Right atrium auricular region (tissue), 2 donors: Measurements from ENCODE around the gene CHSY1. TPM values are rescaled to one million over a fixed set of nuclear protein-coding genes. Genes with fewer than 3 reads are reported as not detected.

ENCODE experiments used
- DNase-seq: peaks from one replicate; pipeline ENCODE4 v3.0.0-alpha.2; 2019; ENCODE audit warnings: low spot score
- H3K27ac ChIP-seq, 2 donors: fragments of 200-600 bp; sonication (generic); 1 replicate in 1 of 2; 2 replicates in 1 of 2; pipeline ENCODE4 v1.5.1; 2016 to 2019
- H3K27me3 ChIP-seq, 2 donors: fragments of 200-600 bp; sonication (generic); one replicate each; pipeline versions ENCODE4 v1.5.1 to v1.6.0; 2017 to 2019
- H3K36me3 ChIP-seq: fragments of 200-600 bp; sonication (generic); one replicate; pipeline ENCODE4 v1.5.1; 2016
- H3K4me1 ChIP-seq, 2 donors: fragments of 200-600 bp; sonication (generic); one replicate each; pipeline versions ENCODE4 v1.5.1 to v1.6.0; 2017 to 2019
- H3K4me3 ChIP-seq, 2 donors: fragments of 200-600 bp; sonication (generic); 1 replicate in 1 of 2; 2 replicates in 1 of 2; pipeline ENCODE4 v1.5.1; 2017 to 2019; ENCODE audit warnings: mild to moderate bottlenecking in 1 of 2, moderate library complexity in 1 of 2
- H3K9me3 ChIP-seq, 2 donors: fragments of 200-600 bp; sonication (generic); one replicate each; pipeline ENCODE4 v1.5.1; 2019
- total RNA-seq, 2 donors: library from RNA; depleted of rRNA; stranded (reverse); fragments of >200 nt; gene quantifications; one replicate each; pipeline ENCODE4 v1.1.0, GENCODE V29; 2016
- TF ChIP-seq, protein P1 (sequence below), 2 donors: fragments of 200-600 bp; sonication (generic); IDR thresholded peaks; one replicate each; pipeline ENCODE4 v1.5.1; 2019; ENCODE audit warnings: antibody characterized with exemption in 2 of 2

Gene CHSY1
- total RNA-seq, 2 donors from 2014 or later: 23.1 to 26.1 TPM

DNA sequence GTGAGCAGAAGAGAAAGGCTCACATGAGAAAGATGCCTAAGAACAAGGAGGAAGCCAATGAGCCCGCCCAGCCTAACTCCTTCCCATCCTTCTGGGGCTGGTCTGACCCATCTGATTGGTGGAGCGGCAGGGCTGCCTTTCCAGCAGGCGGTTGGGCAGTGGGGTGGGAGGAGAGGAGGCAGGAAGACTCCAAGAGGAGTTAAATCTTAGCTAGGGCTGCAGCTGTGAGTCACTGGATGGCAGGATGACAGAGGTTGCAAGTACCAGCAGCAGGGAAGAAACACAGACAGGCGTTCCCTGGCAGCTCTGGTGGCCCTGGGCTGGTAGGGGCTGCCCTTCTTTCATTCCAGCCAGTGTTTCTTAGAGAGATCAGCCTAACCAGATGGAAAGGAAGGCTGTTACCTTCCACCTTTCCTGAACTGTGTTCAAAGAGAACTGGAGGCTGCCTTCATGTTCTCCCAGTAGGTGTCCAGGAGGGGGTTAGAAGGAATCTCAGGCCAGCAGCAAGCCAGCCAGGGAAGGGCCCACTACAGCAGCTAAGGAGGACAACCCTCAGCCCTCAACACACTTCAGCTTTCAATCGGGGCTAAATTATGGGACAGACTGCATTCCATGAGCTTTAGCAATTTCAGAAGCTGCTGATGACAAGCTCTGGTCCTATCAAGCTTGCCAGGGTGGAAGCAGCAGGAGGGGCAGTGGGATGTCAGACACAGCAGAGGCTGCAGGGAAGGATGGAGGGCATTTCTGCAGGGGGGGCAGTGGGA is 50.3 kb downstream of the CHSY1 start:
- DNase-seq: peak; percentile 97
- Histone ChIP-seq H3K27ac (peak overlapping the region; percentile 79), H3K27me3 (no peaks in the 10 kb centered on the region), H3K4me1 (peaks cover 0 to 79% of the 10 kb centered on the region in 2 donors), H3K36me3 (no peaks in the 10 kb centered on the region), H3K4me3 (no peak overlapping the region), H3K9me3 (no peaks in the 10 kb centered on the region)
- TF ChIP-seq, protein P1, sequence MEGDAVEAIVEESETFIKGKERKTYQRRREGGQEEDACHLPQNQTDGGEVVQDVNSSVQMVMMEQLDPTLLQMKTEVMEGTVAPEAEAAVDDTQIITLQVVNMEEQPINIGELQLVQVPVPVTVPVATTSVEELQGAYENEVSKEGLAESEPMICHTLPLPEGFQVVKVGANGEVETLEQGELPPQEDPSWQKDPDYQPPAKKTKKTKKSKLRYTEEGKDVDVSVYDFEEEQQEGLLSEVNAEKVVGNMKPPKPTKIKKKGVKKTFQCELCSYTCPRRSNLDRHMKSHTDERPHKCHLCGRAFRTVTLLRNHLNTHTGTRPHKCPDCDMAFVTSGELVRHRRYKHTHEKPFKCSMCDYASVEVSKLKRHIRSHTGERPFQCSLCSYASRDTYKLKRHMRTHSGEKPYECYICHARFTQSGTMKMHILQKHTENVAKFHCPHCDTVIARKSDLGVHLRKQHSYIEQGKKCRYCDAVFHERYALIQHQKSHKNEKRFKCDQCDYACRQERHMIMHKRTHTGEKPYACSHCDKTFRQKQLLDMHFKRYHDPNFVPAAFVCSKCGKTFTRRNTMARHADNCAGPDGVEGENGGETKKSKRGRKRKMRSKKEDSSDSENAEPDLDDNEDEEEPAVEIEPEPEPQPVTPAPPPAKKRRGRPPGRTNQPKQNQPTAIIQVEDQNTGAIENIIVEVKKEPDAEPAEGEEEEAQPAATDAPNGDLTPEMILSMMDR (IDR thresholded peaks at IDR 0.05): no peak

DNA sequence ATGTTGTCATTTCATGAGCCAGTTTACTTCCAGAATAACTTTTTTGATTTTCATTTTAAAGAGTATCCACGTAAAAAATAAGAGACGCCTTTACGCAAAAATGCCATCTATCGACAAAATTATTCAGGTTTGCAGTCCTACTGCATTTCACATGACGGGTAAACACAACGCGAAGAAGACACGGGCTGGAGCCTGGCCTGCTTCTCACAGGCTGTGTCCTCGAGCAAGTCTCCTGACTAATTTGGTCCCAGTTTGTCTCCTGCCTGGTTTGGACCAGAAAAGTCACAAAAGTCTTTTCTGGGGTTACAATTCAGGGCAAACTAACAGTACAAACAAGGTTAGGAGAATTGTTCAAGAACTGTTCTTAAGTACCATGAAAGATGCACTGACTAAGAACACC is 51.7 kb downstream of the CHSY1 start:
- DNase-seq: no peak
- H3K4me1 ChIP-seq: peaks cover 0 to 71% of the 10 kb centered on the region in 2 donors
- H3K4me3 ChIP-seq: no peak overlapping the region
- peak overlapping the region; percentile 79 for H3K27ac ChIP-seq
- H3K9me3 ChIP-seq: no peaks in the 10 kb centered on the region
- TF ChIP-seq, protein P1 (IDR thresholded peaks at IDR 0.05): no peak
- no peaks in the 10 kb centered on the region for H3K36me3 ChIP-seq
- H3K27me3 ChIP-seq: no peaks in the 10 kb centered on the region

DNA sequence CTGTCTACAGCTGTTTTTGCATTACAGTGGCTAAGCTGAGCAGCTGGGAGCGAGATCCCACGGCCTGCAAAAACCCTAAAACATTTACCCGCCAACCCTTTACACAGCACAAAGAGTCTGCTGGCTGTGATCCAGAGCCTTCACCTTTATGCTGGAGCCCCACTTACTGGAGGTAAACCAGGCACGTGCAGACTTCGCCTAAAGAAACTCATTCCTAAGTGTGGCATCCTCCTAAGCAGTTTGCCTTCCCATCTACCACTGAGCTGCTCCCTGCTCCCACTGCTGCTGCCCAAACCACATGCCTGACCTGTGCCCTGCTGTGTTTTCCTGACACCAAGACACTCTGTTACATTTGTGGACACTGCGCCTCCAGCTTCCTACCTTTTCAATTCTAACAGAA is 53.0 kb downstream of the CHSY1 start:
- DNase-seq: no peak
- TF ChIP-seq, protein P1 (IDR thresholded peaks at IDR 0.05): no peak
- H3K27ac ChIP-seq: peak overlapping the region; percentile 68 to 79

DNA sequence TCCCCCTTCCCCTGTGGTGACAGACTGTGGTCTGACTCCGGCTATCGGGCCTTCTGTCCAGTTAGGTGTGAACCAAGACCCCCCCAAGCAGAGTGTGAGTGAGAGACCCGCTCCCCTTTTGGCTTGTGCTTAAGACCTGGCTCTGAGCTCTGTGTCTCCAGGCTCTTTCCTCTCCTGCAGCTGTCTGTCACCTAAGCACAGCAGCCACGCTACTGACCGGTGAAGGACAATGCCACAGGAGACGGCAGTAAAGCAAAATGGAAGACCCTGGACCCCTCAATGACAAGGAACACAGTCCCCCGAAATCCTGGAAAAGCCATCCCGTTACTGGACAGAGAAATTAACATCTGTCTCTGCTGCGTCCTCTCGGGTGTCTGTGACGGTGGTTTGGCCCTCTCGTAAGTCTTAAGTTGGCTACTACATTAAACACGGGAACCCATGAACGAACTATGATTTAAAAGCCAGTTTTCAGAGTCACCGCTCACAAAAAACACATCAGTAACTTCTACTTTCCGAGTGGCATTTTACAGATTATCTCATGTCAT is 53.7 kb downstream of the CHSY1 start:
- TF ChIP-seq, protein P1 (IDR thresholded peaks at IDR 0.05): no peak
- H3K4me3 ChIP-seq: no peak overlapping the region
- no peaks in the 10 kb centered on the region for H3K9me3 ChIP-seq
- DNase-seq: no peak
- H3K27me3 ChIP-seq: no peaks in the 10 kb centered on the region
- H3K36me3 ChIP-seq: no peaks in the 10 kb centered on the region
- peaks cover 0 to 70% of the 10 kb centered on the region in 2 donors for H3K4me1 ChIP-seq
- H3K27ac ChIP-seq: peak overlapping the region; percentile 68 to 79

More for the DNA sequence above, 53.0 kb downstream of the CHSY1 start:
- peaks cover 0 to 70% of the 10 kb centered on the region in 2 donors for H3K4me1 ChIP-seq
- H3K9me3 ChIP-seq: no peaks in the 10 kb centered on the region
- H3K36me3 ChIP-seq: no peaks in the 10 kb centered on the region
- no peak overlapping the region for H3K4me3 ChIP-seq
- no peaks in the 10 kb centered on the region for H3K27me3 ChIP-seq

DNA sequence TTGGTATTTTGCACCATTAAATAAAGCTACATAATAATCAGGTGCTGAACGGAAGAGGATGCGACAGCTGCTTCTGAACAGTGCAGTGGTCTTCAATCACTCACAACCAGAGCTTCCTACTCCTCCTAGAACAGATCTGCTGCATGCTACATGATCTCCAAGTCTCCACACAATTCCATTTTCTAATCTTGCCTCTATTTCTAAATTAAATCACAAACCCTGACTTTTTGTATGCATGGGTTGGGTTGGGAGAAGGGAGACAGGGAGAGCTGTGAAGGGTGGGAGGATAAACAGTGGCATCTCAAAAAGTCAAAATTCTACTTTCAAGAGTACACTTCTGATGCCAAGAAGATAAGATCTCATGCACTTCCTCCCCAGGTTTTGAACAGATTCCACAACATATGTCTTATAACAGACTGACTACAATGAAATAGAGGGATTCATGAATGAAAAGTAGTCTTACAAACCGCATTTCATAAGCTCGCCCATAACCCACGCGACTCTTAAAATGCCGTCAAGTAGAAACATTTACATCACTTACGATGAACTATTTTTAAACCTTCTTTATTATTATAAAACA is 57.2 kb downstream of the CHSY1 start:
- Histone ChIP-seq H3K4me3 (no peak overlapping the region), H3K9me3 (no peaks in the 10 kb centered on the region), H3K27me3 (no peaks in the 10 kb centered on the region), H3K4me1 (peaks cover 0 to 72% of the 10 kb centered on the region in 2 donors), H3K27ac (peak overlapping the region; percentile 71 to 88), H3K36me3 (no peaks in the 10 kb centered on the region)
- DNase-seq: no peak
- TF ChIP-seq, protein P1 (IDR thresholded peaks at IDR 0.05): no peak
